OCI-LY3 (cell line): ENCODE results near the gene TUFT1.
A peak's percentile ranks its signal among the peaks of the same experiment; 100 is the strongest.

Source experiments
- H2AFZ ChIP-seq: fragments of 200-600, 300-600 bp; shearing (Covaris generic); 2 replicates; pipeline ENCODE4 v1.6.0; 2014; ENCODE audit warnings: antibody characterized with exemption, low read depth, low read length
- H3K27ac ChIP-seq: fragments of 200-600, 300-600 bp; sonication (generic); 2 replicates; pipeline ENCODE4 v1.5.1; 2014; ENCODE audit warnings: mild to moderate bottlenecking, low read length, moderate library complexity, mixed read lengths
- H3K27me3 ChIP-seq: fragments of 200-600, 300-600 bp; sonication (generic); 2 replicates; pipeline ENCODE4 v1.6.1; 2014; ENCODE audit warnings: low read depth, low read length, mixed read lengths
- H3K36me3 ChIP-seq: fragments of 200-600, 300-600 bp; sonication (generic); replicated peaks from 2 replicates; pipeline ENCODE3; 2014; ENCODE audit warnings: low read depth, low read length, mixed read lengths
- H3K4me1 ChIP-seq: fragments of 300-600, 200-600 bp; sonication (generic); 2 replicates; pipeline ENCODE4 v1.6.1; 2014; ENCODE audit warnings: low read length, mixed read lengths
- H3K4me2 ChIP-seq: fragments of 200-600, 300-600 bp; sonication (generic); 2 replicates; pipeline ENCODE4 v1.6.1; 2014; ENCODE audit warnings: low read length, mixed read lengths
- H3K4me3 ChIP-seq: fragments of 300-600, 200-600 bp; sonication (generic); 2 replicates; pipeline ENCODE4 v1.5.1; 2014; ENCODE audit warnings: antibody characterized with exemption, mild to moderate bottlenecking, low read length, moderate library complexity
- H3K79me2 ChIP-seq: fragments of 300-600, 200-600 bp; shearing (Covaris generic); 2 replicates; pipeline ENCODE4 v1.6.1; 2014; ENCODE audit warnings: mild to moderate bottlenecking, low read length, mixed read lengths
- H3K9ac ChIP-seq: fragments of 300-600, 200-600 bp; shearing (Covaris generic); 2 replicates; pipeline ENCODE4 v1.6.0; 2014; ENCODE audit warnings: mild to moderate bottlenecking, low read length, moderate library complexity
- H3K9me3 ChIP-seq: fragments of 200-600, 300-600 bp; shearing (Covaris generic); 2 replicates; pipeline ENCODE4 v1.6.1; 2014; ENCODE audit warnings: low read length, mixed read lengths; ENCODE audit not compliant: insufficient read depth
- H4K20me1 ChIP-seq: fragments of 200-600, 300-600 bp; sonication (generic); 2 replicates; pipeline ENCODE4 v1.6.1; 2016; ENCODE audit warnings: low read length, mixed read lengths; ENCODE audit not compliant: insufficient read depth
- EZH2phosphoT487 ChIP-seq: fragments of 200-600 bp; shearing (Covaris generic); IDR thresholded peaks from 2 replicates; pipeline ENCODE4 v1.6.1; 2018; ENCODE audit warnings: antibody characterized with exemption, mixed run types, low read depth
- TF ChIP-seq, protein P1 (sequence below): fragments of 200-600, 300-600 bp; sonication (generic); IDR thresholded peaks from 2 replicates; pipeline ENCODE4 v1.5.1; 2014; ENCODE audit warnings: antibody characterized with exemption, low read length, low read depth

Gene TUFT1

DNA sequence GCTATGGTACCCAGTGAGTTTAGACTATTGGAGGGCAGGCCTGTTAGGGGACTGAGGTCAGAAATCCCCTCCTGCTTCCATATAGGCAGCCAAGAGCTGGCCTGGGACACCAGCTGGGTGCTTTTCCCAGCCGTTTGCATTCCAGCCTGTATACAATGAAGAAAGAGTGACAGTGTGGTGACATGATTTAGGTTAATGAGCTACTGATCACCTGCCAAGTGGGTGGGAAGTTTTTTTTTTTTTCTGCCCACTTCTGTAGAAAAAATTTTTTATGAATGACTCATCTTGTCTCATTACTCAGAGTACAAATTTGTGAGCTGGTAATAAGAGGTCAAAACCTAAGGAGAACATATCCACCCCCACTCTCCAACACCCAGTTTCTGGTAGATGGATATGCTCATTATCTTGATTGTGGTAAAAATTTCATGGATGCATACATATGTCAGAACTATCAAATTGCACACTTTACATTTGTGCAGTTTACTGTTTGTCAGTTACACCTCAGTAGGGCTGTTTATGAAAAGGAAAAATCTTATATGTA lies 45.3 kb upstream of the TUFT1 start:
- no peak overlapping the region for H3K27ac ChIP-seq
- peak overlapping the region; percentile 43 for H3K4me2 ChIP-seq
- H3K27me3 ChIP-seq: 0 out of 2 replicates have a peak, but pooled peaks cover 4% of the 10 kb centered on the region
- 0 out of 2 replicates have a peak overlapping the region, but pooled peaks have one; percentile 42 for H2AFZ ChIP-seq
- no peaks in the 10 kb centered on the region for H4K20me1 ChIP-seq
- peaks cover 25% of the 10 kb centered on the region for H3K4me1 ChIP-seq
- no peak for TF ChIP-seq EZH2phosphoT487
- TF ChIP-seq, protein P1, sequence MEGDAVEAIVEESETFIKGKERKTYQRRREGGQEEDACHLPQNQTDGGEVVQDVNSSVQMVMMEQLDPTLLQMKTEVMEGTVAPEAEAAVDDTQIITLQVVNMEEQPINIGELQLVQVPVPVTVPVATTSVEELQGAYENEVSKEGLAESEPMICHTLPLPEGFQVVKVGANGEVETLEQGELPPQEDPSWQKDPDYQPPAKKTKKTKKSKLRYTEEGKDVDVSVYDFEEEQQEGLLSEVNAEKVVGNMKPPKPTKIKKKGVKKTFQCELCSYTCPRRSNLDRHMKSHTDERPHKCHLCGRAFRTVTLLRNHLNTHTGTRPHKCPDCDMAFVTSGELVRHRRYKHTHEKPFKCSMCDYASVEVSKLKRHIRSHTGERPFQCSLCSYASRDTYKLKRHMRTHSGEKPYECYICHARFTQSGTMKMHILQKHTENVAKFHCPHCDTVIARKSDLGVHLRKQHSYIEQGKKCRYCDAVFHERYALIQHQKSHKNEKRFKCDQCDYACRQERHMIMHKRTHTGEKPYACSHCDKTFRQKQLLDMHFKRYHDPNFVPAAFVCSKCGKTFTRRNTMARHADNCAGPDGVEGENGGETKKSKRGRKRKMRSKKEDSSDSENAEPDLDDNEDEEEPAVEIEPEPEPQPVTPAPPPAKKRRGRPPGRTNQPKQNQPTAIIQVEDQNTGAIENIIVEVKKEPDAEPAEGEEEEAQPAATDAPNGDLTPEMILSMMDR: no peak
- no peaks in the 10 kb centered on the region for H3K9me3 ChIP-seq
- peak overlapping the region; percentile 24 for H3K4me3 ChIP-seq
- no peaks in the 10 kb centered on the region for H3K79me2 ChIP-seq
- H3K9ac ChIP-seq: no peak overlapping the region
- no peaks in the 10 kb centered on the region for H3K36me3 ChIP-seq

DNA sequence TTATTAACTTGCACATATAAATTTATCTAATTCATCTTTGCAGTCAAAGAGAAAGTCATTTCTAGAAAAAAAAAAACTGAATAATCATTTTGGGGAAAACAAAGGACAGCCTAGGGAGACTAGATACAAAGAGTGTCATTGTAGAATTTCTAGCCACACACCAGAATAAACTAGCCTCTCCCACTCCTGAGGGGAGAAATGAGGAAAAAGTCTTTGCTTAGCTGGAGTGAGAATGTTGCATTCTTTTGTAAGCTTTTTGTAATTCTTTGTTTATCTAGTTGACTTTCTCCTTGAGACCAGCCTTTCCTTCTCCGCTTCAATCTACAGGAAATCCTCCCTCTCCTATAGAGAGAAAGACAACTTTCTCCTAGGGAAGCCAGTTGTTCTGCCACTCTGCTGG lies 44.8 kb upstream of the TUFT1 start:
- peak overlapping the region; percentile 24 for H3K4me3 ChIP-seq
- 0 out of 2 replicates have a peak, but pooled peaks cover 8% of the 10 kb centered on the region for H3K27me3 ChIP-seq
- no peak overlapping the region for H3K9ac ChIP-seq
- no peak overlapping the region for H2AFZ ChIP-seq
- no peaks in the 10 kb centered on the region for H3K9me3 ChIP-seq
- H4K20me1 ChIP-seq: no peaks in the 10 kb centered on the region
- peaks cover 20% of the 10 kb centered on the region for H3K4me1 ChIP-seq
- H3K79me2 ChIP-seq: no peaks in the 10 kb centered on the region
- H3K4me2 ChIP-seq: peak overlapping the region; percentile 43
- no peaks in the 10 kb centered on the region for H3K36me3 ChIP-seq
- H3K27ac ChIP-seq: no peak overlapping the region
- TF ChIP-seq EZH2phosphoT487: no peak
- TF ChIP-seq, protein P1: no peak

DNA sequence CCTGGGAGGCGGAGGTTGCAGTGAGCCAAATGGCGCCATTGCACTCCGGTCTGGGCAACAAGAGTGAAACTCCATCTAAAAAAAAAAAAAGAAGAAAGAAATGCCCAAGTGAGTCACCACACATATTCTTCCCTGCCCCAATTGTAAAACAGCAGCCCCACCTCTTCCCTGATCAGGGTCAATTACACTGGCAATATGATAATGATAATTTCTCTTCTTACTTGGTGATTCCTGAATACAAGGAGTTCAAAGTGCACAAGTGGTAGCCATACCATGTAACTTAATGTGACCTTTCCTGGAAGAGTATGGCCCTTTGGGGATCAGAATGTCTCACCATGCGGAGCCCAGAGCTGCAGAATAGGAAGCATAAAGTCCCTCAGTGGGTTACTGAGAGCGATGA lies 40.7 kb upstream of the TUFT1 start:
- no peak overlapping the region for H3K9ac ChIP-seq

DNA sequence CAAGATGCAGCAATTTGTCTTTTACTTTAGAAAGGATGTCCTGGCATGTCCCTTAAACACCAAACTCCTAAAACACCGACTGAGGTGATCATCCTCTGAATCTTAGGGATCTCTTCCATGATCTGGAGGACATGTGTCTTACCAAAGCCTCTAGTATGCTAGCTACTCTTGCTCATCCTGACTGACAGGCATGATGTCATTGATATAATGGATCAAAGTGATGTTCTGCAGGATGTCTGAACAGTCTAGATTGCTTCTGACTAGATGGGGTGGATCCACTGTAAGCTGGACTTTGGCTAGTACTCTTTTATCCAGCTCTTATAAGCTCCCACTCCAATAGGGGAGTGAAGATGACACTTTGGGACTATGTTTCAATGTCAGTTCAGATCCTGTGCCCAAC lies 40.2 kb upstream of the TUFT1 start:
- H3K9me3 ChIP-seq: no peaks in the 10 kb centered on the region
- peaks cover 11% of the 10 kb centered on the region; the same call in 1 of the 2 replicates for H3K27me3 ChIP-seq

More for the DNA sequence above, 40.7 kb upstream of the TUFT1 start:
- H3K27me3 ChIP-seq: peaks cover 11% of the 10 kb centered on the region; the same call in 1 of the 2 replicates
- no peak overlapping the region for H3K27ac ChIP-seq
- no peaks in the 10 kb centered on the region for H3K9me3 ChIP-seq
- H3K79me2 ChIP-seq: no peaks in the 10 kb centered on the region
- TF ChIP-seq, protein P1: no peak
- TF ChIP-seq EZH2phosphoT487: no peak
- no peaks in the 10 kb centered on the region for H4K20me1 ChIP-seq
- no peak overlapping the region for H3K4me2 ChIP-seq
- H3K4me1 ChIP-seq: peaks cover 16% of the 10 kb centered on the region
- no peak overlapping the region for H3K4me3 ChIP-seq
- H2AFZ ChIP-seq: no peak overlapping the region
- no peaks in the 10 kb centered on the region for H3K36me3 ChIP-seq

More for the DNA sequence above, 40.2 kb upstream of the TUFT1 start:
- Histone ChIP-seq H3K79me2 (no peaks in the 10 kb centered on the region), H3K36me3 (no peaks in the 10 kb centered on the region), H2AFZ (no peak overlapping the region), H3K27ac (no peak overlapping the region), H3K9ac (no peak overlapping the region), H3K4me2 (no peak overlapping the region), H3K4me1 (peaks cover 10% of the 10 kb centered on the region), H4K20me1 (no peaks in the 10 kb centered on the region), H3K4me3 (no peak overlapping the region)
- TF ChIP-seq, protein P1: no peak
- TF ChIP-seq EZH2phosphoT487: no peak
